SK-N-SH treated with all-trans-retinoic acid at 6 μM for 48 hours (cell line): ENCODE data around the gene KCP.

ENCODE experiments used
- ATAC-seq: fragments of 200-7000 bp; cut with Tn5 transposase; 3 replicates; pipeline ENCODE4 v1.9.1; 2020; ENCODE audit warnings: mild to moderate bottlenecking, moderate library complexity
- ARNTL ChIP-seq: fragments of 450-650 bp; formaldehyde crosslinking; IDR thresholded peaks from 2 replicates; pipeline ENCODE4 v1.5.0; 2020; ENCODE audit warnings: low read depth, mild to moderate bottlenecking, moderate library complexity, borderline replicate concordance
- BACH2 ChIP-seq: fragments of 250-450 bp; sonication (Bioruptor Pico); IDR thresholded peaks from 2 replicates; pipeline ENCODE4 v1.9.0; 2021; ENCODE audit warnings: mild to moderate bottlenecking, borderline replicate concordance
- ESRRG ChIP-seq: fragments of 250-450 bp; sonication (Bioruptor Pico); IDR thresholded peaks from 2 replicates; pipeline ENCODE4 v1.6.1; 2021; ENCODE audit warnings: mild to moderate bottlenecking
- ISL1 ChIP-seq: fragments of 250-450 bp; sonication (Bioruptor Pico); IDR thresholded peaks from 2 replicates; pipeline ENCODE4 v2.1.2; 2022; ENCODE audit warnings: mild to moderate bottlenecking, moderate library complexity
- OSR1 ChIP-seq: fragments of 250-450 bp; sonication (Bioruptor Pico); IDR thresholded peaks from 2 replicates; pipeline ENCODE4 v1.8.0; 2022; ENCODE audit warnings: moderate library complexity, mild to moderate bottlenecking, inconsistent platforms
- PPARA ChIP-seq: fragments of 250-450 bp; sonication (Bioruptor Pico); IDR thresholded peaks from 2 replicates; pipeline ENCODE4 v1.5.0; 2020; ENCODE audit warnings: mild to moderate bottlenecking, borderline replicate concordance
- RARB ChIP-seq: fragments of 250-450 bp; sonication (Bioruptor Pico); IDR thresholded peaks from 2 replicates; pipeline ENCODE4 v1.8.0; 2021; ENCODE audit warnings: mild to moderate bottlenecking, moderate library complexity
- SNAI2 ChIP-seq: fragments of 250-450 bp; sonication (Bioruptor Pico); IDR thresholded peaks from 2 replicates; pipeline ENCODE4 v1.5.0; 2020; ENCODE audit warnings: mild to moderate bottlenecking, moderate library complexity
- TCF4 ChIP-seq: fragments of 250-450 bp; sonication (Bioruptor Pico); IDR thresholded peaks from 2 replicates; pipeline ENCODE4 v1.8.0; 2021; ENCODE audit warnings: mild to moderate bottlenecking, moderate library complexity, borderline replicate concordance
- TOX ChIP-seq: fragments of 250-450 bp; sonication (Bioruptor Pico); IDR thresholded peaks from 2 replicates; pipeline ENCODE4 v1.8.0; 2021; ENCODE audit warnings: mild to moderate bottlenecking, moderate library complexity, borderline replicate concordance
- ZC3H10 ChIP-seq: fragments of 250-450 bp; sonication (Bioruptor Pico); IDR thresholded peaks from 2 replicates; pipeline ENCODE4 v1.5.1; 2021; ENCODE audit warnings: mild to moderate bottlenecking, moderate library complexity
- ZFP3 ChIP-seq: fragments of 250-450 bp; sonication (Bioruptor Pico); IDR thresholded peaks from 2 replicates; pipeline ENCODE4 v1.5.0; 2020; ENCODE audit warnings: mild to moderate bottlenecking, moderate library complexity
- ZFP30 ChIP-seq: fragments of 450-650 bp; formaldehyde crosslinking; IDR thresholded peaks from 2 replicates; pipeline ENCODE4 v1.5.0; 2022; ENCODE audit warnings: mild to moderate bottlenecking, moderate library complexity
- ZNF565 ChIP-seq: fragments of 450-650 bp; formaldehyde crosslinking; conservative IDR thresholded peaks from 2 replicates; pipeline ENCODE4 v1.5.0; 2020; ENCODE audit warnings: low read depth, mild to moderate bottlenecking, moderate library complexity
- ZNF70 ChIP-seq: fragments of 450-650 bp; formaldehyde crosslinking; IDR thresholded peaks from 2 replicates; pipeline ENCODE4 v1.5.0; 2020; ENCODE audit warnings: mild to moderate bottlenecking, moderate library complexity
- ZNF8 ChIP-seq: fragments of 450-650 bp; formaldehyde crosslinking; IDR thresholded peaks from 2 replicates; pipeline ENCODE4 v1.5.0; 2020; ENCODE audit warnings: mild to moderate bottlenecking, moderate library complexity
- TF ChIP-seq, protein P1 (sequence below): fragments of 250-450 bp; sonication (Bioruptor Pico); IDR thresholded peaks from 2 replicates; pipeline ENCODE4 v1.5.1; 2021; ENCODE audit warnings: mild to moderate bottlenecking, moderate library complexity
- TF ChIP-seq, protein P2 (sequence below): fragments of 250-450 bp; sonication (Bioruptor Pico); IDR thresholded peaks from 2 replicates; pipeline ENCODE4 v1.8.0; 2021; ENCODE audit warnings: low read depth, mild to moderate bottlenecking, moderate library complexity, borderline replicate concordance
- TF ChIP-seq, protein P3 (sequence below): fragments of 250-450 bp; sonication (Bioruptor Pico); IDR thresholded peaks from 2 replicates; pipeline ENCODE4 v1.5.0; 2020; ENCODE audit warnings: mild to moderate bottlenecking, moderate library complexity
- TF ChIP-seq, protein P4 (sequence below): fragments of 250-450 bp; sonication (Bioruptor Pico); IDR thresholded peaks from 2 replicates; pipeline ENCODE4 v1.5.1; 2020; ENCODE audit warnings: low read depth, mild to moderate bottlenecking, moderate library complexity
- TF ChIP-seq, protein P5 (sequence below): fragments of 250-450 bp; sonication (Bioruptor Pico); IDR thresholded peaks from 2 replicates; pipeline ENCODE4 v1.8.0; 2020; ENCODE audit warnings: mild to moderate bottlenecking, moderate library complexity, borderline replicate concordance

The KCP gene

DNA sequence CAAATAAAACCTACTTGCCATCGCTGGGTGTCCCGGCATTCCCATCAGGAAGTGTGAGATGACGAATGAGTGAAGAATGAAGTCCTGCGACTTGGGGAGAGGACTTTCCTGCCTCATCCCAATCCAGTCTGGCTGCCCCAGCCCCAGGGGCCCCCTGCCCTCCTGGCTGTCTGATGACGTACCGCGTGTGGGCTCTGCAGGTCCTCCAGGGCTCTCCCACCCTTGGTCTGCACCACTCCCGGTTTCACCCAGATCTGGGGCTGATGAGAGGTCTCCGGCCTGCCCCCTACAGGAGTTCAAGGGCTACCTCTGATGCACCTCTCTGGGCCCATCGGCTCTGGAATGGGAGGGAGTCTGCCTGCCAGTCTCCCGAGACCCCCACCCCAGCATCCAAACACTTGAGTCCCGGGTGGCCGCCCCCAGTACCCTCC is 38.1 kb downstream of the KCP start:
- no peak for ATAC-seq
- TF ChIP-seq ISL1 (CRISPR knock-in tag) (no peak), TOX (CRISPR knock-in tag) (no peak), RARB (CRISPR knock-in tag) (no peak), ZNF70 (no peak), ARNTL (no peak), ESRRG (CRISPR knock-in tag) (no peak)
- TF ChIP-seq, protein P1, sequence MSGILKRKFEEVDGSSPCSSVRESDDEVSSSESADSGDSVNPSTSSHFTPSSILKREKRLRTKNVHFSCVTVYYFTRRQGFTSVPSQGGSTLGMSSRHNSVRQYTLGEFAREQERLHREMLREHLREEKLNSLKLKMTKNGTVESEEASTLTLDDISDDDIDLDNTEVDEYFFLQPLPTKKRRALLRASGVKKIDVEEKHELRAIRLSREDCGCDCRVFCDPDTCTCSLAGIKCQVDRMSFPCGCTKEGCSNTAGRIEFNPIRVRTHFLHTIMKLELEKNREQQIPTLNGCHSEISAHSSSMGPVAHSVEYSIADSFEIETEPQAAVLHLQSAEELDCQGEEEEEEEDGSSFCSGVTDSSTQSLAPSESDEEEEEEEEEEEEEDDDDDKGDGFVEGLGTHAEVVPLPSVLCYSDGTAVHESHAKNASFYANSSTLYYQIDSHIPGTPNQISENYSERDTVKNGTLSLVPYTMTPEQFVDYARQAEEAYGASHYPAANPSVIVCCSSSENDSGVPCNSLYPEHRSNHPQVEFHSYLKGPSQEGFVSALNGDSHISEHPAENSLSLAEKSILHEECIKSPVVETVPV (CRISPR knock-in tag) = no peak
- TF ChIP-seq, protein P2, sequence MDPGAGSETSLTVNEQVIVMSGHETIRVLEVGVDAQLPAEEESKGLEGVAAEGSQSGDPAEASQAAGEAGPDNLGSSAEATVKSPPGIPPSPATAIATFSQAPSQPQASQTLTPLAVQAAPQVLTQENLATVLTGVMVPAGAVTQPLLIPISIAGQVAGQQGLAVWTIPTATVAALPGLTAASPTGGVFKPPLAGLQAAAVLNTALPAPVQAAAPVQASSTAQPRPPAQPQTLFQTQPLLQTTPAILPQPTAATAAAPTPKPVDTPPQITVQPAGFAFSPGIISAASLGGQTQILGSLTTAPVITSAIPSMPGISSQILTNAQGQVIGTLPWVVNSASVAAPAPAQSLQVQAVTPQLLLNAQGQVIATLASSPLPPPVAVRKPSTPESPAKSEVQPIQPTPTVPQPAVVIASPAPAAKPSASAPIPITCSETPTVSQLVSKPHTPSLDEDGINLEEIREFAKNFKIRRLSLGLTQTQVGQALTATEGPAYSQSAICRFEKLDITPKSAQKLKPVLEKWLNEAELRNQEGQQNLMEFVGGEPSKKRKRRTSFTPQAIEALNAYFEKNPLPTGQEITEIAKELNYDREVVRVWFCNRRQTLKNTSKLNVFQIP (CRISPR knock-in tag) = no peak

DNA sequence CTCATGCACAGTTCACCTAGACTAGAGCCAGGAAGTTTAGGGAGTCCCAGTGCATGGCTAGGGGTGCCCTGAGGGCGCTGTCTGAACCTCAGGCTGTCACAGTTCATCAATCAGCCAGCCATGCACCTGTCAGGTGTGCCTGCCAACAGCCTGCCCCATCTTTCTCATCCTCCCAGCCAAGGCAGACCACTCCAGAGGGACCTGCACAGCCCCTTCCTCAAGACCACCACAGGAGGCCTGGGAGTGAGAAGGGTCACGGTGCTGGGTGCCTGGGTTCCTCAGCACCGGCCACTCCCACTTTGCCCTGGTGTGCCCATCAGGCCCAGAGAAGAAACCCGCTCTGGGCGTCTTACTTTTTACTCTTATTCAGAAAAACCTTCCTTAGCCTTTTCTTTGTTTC is 39.5 kb downstream of the KCP start:
- TF ChIP-seq TOX (CRISPR knock-in tag) = no peak
- no peak for TF ChIP-seq RARB (CRISPR knock-in tag)
- no peak for TF ChIP-seq ZC3H10 (CRISPR knock-in tag)
- no peak for TF ChIP-seq ZNF565 (CRISPR knock-in tag)
- TF ChIP-seq ZFP3 (CRISPR knock-in tag) = no peak
- TF ChIP-seq TCF4 (CRISPR knock-in tag) = no peak
- TF ChIP-seq ARNTL = no peak
- TF ChIP-seq PPARA = no peak
- no peak for TF ChIP-seq BACH2
- TF ChIP-seq, protein P3, sequence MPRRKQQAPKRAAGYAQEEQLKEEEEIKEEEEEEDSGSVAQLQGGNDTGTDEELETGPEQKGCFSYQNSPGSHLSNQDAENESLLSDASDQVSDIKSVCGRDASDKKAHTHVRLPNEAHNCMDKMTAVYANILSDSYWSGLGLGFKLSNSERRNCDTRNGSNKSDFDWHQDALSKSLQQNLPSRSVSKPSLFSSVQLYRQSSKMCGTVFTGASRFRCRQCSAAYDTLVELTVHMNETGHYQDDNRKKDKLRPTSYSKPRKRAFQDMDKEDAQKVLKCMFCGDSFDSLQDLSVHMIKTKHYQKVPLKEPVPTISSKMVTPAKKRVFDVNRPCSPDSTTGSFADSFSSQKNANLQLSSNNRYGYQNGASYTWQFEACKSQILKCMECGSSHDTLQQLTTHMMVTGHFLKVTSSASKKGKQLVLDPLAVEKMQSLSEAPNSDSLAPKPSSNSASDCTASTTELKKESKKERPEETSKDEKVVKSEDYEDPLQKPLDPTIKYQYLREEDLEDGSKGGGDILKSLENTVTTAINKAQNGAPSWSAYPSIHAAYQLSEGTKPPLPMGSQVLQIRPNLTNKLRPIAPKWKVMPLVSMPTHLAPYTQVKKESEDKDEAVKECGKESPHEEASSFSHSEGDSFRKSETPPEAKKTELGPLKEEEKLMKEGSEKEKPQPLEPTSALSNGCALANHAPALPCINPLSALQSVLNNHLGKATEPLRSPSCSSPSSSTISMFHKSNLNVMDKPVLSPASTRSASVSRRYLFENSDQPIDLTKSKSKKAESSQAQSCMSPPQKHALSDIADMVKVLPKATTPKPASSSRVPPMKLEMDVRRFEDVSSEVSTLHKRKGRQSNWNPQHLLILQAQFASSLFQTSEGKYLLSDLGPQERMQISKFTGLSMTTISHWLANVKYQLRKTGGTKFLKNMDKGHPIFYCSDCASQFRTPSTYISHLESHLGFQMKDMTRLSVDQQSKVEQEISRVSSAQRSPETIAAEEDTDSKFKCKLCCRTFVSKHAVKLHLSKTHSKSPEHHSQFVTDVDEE (CRISPR knock-in tag) = no peak
- TF ChIP-seq ZFP30 (CRISPR knock-in tag) = no peak
- no peak for TF ChIP-seq SNAI2 (CRISPR knock-in tag)
- TF ChIP-seq, protein P2 (CRISPR knock-in tag) = no peak
- TF ChIP-seq ESRRG (CRISPR knock-in tag) = no peak
- no peak for TF ChIP-seq ISL1 (CRISPR knock-in tag)
- TF ChIP-seq OSR1 (CRISPR knock-in tag) = no peak
- TF ChIP-seq, protein P1 (CRISPR knock-in tag) = no peak
- TF ChIP-seq, protein P4, sequence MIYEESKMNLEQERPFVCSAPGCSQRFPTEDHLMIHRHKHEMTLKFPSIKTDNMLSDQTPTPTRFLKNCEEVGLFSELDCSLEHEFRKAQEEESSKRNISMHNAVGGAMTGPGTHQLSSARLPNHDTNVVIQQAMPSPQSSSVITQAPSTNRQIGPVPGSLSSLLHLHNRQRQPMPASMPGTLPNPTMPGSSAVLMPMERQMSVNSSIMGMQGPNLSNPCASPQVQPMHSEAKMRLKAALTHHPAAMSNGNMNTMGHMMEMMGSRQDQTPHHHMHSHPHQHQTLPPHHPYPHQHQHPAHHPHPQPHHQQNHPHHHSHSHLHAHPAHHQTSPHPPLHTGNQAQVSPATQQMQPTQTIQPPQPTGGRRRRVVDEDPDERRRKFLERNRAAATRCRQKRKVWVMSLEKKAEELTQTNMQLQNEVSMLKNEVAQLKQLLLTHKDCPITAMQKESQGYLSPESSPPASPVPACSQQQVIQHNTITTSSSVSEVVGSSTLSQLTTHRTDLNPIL (CRISPR knock-in tag) = no peak
- no peak for TF ChIP-seq ZNF8 (CRISPR knock-in tag)
- TF ChIP-seq, protein P5, sequence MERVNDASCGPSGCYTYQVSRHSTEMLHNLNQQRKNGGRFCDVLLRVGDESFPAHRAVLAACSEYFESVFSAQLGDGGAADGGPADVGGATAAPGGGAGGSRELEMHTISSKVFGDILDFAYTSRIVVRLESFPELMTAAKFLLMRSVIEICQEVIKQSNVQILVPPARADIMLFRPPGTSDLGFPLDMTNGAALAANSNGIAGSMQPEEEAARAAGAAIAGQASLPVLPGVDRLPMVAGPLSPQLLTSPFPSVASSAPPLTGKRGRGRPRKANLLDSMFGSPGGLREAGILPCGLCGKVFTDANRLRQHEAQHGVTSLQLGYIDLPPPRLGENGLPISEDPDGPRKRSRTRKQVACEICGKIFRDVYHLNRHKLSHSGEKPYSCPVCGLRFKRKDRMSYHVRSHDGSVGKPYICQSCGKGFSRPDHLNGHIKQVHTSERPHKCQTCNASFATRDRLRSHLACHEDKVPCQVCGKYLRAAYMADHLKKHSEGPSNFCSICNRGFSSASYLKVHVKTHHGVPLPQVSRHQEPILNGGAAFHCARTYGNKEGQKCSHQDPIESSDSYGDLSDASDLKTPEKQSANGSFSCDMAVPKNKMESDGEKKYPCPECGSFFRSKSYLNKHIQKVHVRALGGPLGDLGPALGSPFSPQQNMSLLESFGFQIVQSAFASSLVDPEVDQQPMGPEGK (CRISPR knock-in tag) = no peak
- ATAC-seq = no peak
